Mononuclear cell (primary cell): Measurements from ENCODE around the gene LXN. TPM values are rescaled to one million over a fixed set of nuclear protein-coding genes. Genes with fewer than 3 reads are reported as not detected.

Source experiments
- H3K27me3 ChIP-seq: 2 replicates; pipeline ENCODE4 v1.6.0; 2011; ENCODE audit warnings: low read length, control low read depth; ENCODE audit not compliant: insufficient read depth
- H3K4me1 ChIP-seq: 2 replicates; pipeline ENCODE4 v1.5.1; 2011; ENCODE audit warnings: mild to moderate bottlenecking, low read length, control low read depth; ENCODE audit not compliant: insufficient read depth
- H3K4me3 ChIP-seq: 2 replicates; pipeline ENCODE4 v1.5.1; 2011; ENCODE audit warnings: mild to moderate bottlenecking, low read length, moderate library complexity
- H3K9me3 ChIP-seq: 2 replicates; pipeline ENCODE4 v1.5.1; 2011; ENCODE audit warnings: low read depth, mild to moderate bottlenecking, control low read depth, low read length
- total RNA-seq: library from RNA; depleted of rRNA; stranded (reverse); fragments of >200 nt; gene quantifications from one replicate; pipeline ENCODE4 v1.2.3, GENCODE V29; 2012

The LXN gene
- total RNA-seq = 2.7 TPM

GRCh38 chr3:158672215-158673176 is at the start of gene LXN:
Gene LXN, minus strand, starts transcription at chr3:158672648. Its CDS starts 170 bp downstream, at chr3:158672478.
- no peaks in the 10 kb centered on the region for H3K9me3 ChIP-seq
- no peaks in the 10 kb centered on the region for H3K27me3 ChIP-seq
- H3K4me3 ChIP-seq = peak within 1 kb of the TSS; percentile 45
- H3K4me1 ChIP-seq = peaks cover 13% of the 10 kb centered on the region

GRCh38 chr3:158722108-158722507 is 49.7 kb upstream of the LXN start:
- Histone ChIP-seq H3K27me3 (no peaks in the 10 kb centered on the region), H3K4me1 (peaks cover 22% of the 10 kb centered on the region), H3K4me3 (no peak overlapping the region), H3K9me3 (no peaks in the 10 kb centered on the region)

GRCh38 chr3:158718490-158719170 is 46.2 kb upstream of the LXN start:
- Histone ChIP-seq H3K4me3 (no peak overlapping the region), H3K9me3 (no peaks in the 10 kb centered on the region), H3K4me1 (peaks cover 20% of the 10 kb centered on the region), H3K27me3 (no peaks in the 10 kb centered on the region)

GRCh38 chr3:158717576-158717975 is 45.1 kb upstream of the LXN start:
- Histone ChIP-seq H3K9me3 (no peaks in the 10 kb centered on the region), H3K4me1 (peaks cover 15% of the 10 kb centered on the region), H3K27me3 (no peaks in the 10 kb centered on the region), H3K4me3 (no peak overlapping the region)

- no peaks in the 10 kb centered on the region for H3K27me3 ChIP-seq
- H3K9me3 ChIP-seq = no peaks in the 10 kb centered on the region
- H3K4me3 ChIP-seq = no peak overlapping the region
- H3K4me1 ChIP-seq = peaks cover 5% of the 10 kb centered on the region
Measured at GRCh38 chr3:158713094-158713499, 40.6 kb upstream of the LXN start.

GRCh38 chr3:158712443-158712842 is 40.0 kb upstream of the LXN start:
- no peak overlapping the region for H3K4me3 ChIP-seq
- H3K27me3 ChIP-seq = no peaks in the 10 kb centered on the region
- no peaks in the 10 kb centered on the region for H3K9me3 ChIP-seq
- H3K4me1 ChIP-seq = peaks cover 5% of the 10 kb centered on the region

GRCh38 chr3:158711886-158712285 is 39.4 kb upstream of the LXN start:
- peaks cover 5% of the 10 kb centered on the region for H3K4me1 ChIP-seq
- H3K27me3 ChIP-seq = no peaks in the 10 kb centered on the region
- H3K9me3 ChIP-seq = no peaks in the 10 kb centered on the region
- no peak overlapping the region for H3K4me3 ChIP-seq

GRCh38 chr3:158710601-158711000 is 38.2 kb upstream of the LXN start:
- no peaks in the 10 kb centered on the region for H3K9me3 ChIP-seq
- H3K4me1 ChIP-seq = peaks cover 5% of the 10 kb centered on the region
- H3K4me3 ChIP-seq = no peak overlapping the region
- H3K27me3 ChIP-seq = no peaks in the 10 kb centered on the region

- Histone ChIP-seq H3K9me3 (no peaks in the 10 kb centered on the region), H3K4me3 (no peak overlapping the region), H3K4me1 (peaks cover 5% of the 10 kb centered on the region), H3K27me3 (no peaks in the 10 kb centered on the region)
Measured at GRCh38 chr3:158709666-158710083, 37.2 kb upstream of the LXN start.

GRCh38 chr3:158703566-158703965 is 31.1 kb upstream of the LXN start:
- no peaks in the 10 kb centered on the region for H3K4me1 ChIP-seq
- H3K9me3 ChIP-seq = no peaks in the 10 kb centered on the region
- no peaks in the 10 kb centered on the region for H3K27me3 ChIP-seq
- no peak overlapping the region for H3K4me3 ChIP-seq

- H3K4me3 ChIP-seq = no peak overlapping the region
- H3K27me3 ChIP-seq = no peaks in the 10 kb centered on the region
- H3K9me3 ChIP-seq = no peaks in the 10 kb centered on the region
- H3K4me1 ChIP-seq = no peaks in the 10 kb centered on the region
Measured at GRCh38 chr3:158702815-158703481, 30.5 kb upstream of the LXN start.

- Histone ChIP-seq H3K4me1 (no peaks in the 10 kb centered on the region), H3K9me3 (no peaks in the 10 kb centered on the region), H3K27me3 (no peaks in the 10 kb centered on the region), H3K4me3 (no peak overlapping the region)
Measured at GRCh38 chr3:158701420-158702065, 29.1 kb upstream of the LXN start.

GRCh38 chr3:158700559-158700958 is 28.1 kb upstream of the LXN start:
- no peaks in the 10 kb centered on the region for H3K9me3 ChIP-seq
- H3K4me1 ChIP-seq = no peaks in the 10 kb centered on the region
- no peaks in the 10 kb centered on the region for H3K27me3 ChIP-seq
- no peak overlapping the region for H3K4me3 ChIP-seq

- Histone ChIP-seq H3K4me1 (no peaks in the 10 kb centered on the region), H3K27me3 (no peaks in the 10 kb centered on the region), H3K4me3 (no peak overlapping the region), H3K9me3 (no peaks in the 10 kb centered on the region)
Measured at GRCh38 chr3:158696618-158697017, 24.2 kb upstream of the LXN start.
